Activated T-cell treated with anti-CD3 and anti-CD28 coated beads, Interleukin-2, amount 50 U/mL, for 48 hours (primary cell): Measurements from ENCODE around the gene TDP1.
"Not testable (repeated sequence)": the region's sequence is repeated elsewhere in the genome, so short reads cannot be mapped to it uniquely, and the experiment has no call there.

Experiments
- DNase-seq, 2 experiments: peaks; one replicate each; pipeline ENCODE4 v3.0.0-alpha.2; 2020

TDP1 gene

GRCh38 chr14:89992273-89992672, 36.5 kb downstream of the TDP1 start:
- no peak for DNase-seq

GRCh38 chr14:89996963-89997362, 41.2 kb downstream of the TDP1 start:
- DNase-seq: no peak

DNA sequence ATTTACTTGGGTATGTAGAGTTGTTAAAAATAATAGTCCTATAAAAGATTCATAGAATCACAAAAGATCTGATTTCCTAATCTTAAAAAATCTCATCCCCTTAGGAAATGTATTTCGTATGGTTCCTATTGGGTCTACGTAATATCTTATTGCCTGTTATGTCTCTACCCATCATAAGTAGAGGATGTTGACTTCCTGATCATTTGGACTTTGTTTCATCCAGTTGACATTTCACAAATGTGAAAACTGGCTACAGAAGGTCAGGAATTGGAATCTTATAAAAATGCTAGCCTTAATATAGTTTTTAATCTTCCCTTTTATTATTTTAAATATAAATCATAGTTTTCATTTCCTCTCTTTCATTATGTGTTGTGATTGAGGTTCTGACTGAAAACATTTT, 45.2 kb downstream of the TDP1 start:
- no peak for DNase-seq

DNA sequence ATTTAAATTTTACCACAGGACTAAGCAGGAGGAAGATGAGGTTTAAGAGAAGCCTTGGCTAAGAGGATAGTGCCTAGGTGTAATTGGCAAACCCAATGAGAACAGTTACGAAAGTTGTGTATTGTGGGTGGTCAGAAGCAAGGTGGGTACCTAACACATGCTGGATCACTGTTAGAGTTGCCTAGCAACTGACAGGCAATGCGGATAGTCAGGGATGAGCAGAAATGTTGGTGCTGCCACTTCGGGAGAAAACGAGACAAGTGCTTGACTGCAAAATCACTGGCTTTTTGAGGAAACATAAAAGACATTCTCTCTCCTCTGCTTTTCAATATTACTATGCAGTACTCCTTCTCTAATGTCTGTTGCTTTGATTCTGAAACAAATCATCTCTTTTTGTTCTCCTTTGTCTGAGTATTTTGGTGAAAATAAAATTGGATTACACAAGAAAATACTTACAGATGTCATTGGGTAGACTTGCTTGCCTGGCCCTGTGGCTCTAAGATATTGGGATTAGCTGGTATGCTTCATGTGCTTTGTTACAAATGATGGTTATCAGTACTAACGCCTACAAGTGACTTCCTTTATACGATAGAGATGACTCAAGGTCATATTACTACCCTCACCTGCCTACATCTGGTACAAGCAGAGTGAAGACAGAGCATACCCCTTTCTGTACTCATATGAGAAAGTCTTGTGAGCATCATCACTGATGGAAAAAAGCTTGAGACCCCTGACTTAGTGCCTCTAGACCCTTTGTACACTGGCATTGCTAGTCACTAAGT, 48.0 kb downstream of the TDP1 start:
- no peak for DNase-seq

- no peak for DNase-seq
Measured at GRCh38 chr14:90005441-90005840, 49.7 kb downstream of the TDP1 start.

GRCh38 chr14:90005939-90006530, 50.3 kb downstream of the TDP1 start:
- DNase-seq: no peak

DNA sequence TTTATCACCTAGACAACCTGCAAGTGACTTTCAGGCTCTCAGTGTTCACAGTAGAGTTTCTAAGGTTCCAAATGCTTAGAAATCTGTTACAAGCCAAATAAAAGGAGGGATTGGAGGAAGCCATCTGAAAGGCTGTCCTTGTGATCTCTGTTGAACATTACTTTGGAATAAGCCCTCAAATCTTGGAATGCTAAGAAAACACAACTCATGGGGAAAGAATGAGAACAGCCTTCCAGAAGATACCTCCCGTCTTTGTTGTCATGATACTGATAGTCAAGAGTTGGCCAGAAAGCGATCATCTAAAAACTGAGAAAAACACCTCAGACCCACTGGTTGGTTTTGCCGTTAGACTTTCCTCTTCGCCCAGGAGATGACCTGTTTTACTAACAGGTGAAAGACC, 61.6 kb downstream of the TDP1 start:
- DNase-seq: no peak

- DNase-seq: no peak
Measured at GRCh38 chr14:90019824-90020523, 64.2 kb downstream of the TDP1 start.

GRCh38 chr14:90023176-90023896, 67.6 kb downstream of the TDP1 start:
- DNase-seq: no peak

DNA sequence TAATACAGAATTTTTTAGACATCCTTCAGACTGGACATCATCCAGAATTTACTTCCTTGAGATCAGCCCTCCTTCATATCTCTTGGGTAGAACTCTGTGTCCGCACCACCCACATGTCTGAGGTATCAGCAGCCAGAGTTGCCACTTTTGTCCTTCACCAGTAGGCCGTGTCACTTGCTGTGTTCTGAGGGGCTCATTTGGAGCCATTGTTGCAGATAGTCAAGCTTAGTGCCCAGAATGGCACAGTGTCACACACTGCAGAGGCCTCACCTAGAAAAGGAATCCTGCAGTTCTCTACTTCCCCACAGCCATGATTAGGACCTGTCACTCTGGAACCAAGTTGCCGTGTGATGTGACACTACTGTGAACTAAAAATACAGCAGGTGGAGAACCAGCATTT, 69.2 kb downstream of the TDP1 start:
- DNase-seq: no peak

DNA sequence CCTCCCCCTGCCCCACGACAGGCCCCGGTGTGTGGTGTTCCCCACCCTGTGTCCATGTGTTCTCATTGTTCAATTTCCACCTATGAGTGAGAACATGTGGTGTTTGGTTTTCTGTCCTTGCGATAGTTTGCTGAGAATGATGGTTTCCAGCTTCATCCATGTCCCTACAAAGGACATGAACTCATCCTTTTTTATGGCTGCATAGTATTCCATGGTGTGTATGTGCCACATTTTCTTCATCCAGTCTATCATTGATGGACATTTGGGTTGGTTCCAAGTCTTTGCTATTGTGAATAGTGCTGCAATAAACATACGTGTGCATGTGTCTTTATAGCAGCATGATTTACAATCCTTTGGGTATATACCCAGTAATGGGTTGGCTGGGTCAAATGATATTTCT, 70.9 kb downstream of the TDP1 start:
- not testable (repeated sequence) for DNase-seq

DNA sequence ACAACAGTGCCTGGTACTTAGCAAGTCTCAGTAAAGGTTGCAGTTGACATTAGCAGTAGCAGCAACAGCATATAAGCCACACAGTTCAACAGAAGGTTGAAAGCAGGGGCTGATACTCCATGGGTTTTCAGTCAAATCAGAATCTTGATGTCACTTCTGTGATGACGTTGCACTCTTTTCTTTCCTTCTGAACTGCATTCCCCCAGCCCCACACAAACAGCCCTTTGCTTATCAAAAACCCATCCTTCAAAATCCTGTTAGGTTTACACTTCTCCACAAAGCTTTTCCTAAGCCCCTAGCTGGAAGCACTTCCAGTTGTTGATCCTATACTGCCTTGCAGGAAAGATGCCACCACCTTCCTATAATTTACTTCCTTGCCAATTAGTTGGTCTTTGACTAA, 72.1 kb downstream of the TDP1 start:
- no peak for DNase-seq

- no peak for DNase-seq
Measured at GRCh38 chr14:90034156-90034555, 78.4 kb downstream of the TDP1 start.

DNA sequence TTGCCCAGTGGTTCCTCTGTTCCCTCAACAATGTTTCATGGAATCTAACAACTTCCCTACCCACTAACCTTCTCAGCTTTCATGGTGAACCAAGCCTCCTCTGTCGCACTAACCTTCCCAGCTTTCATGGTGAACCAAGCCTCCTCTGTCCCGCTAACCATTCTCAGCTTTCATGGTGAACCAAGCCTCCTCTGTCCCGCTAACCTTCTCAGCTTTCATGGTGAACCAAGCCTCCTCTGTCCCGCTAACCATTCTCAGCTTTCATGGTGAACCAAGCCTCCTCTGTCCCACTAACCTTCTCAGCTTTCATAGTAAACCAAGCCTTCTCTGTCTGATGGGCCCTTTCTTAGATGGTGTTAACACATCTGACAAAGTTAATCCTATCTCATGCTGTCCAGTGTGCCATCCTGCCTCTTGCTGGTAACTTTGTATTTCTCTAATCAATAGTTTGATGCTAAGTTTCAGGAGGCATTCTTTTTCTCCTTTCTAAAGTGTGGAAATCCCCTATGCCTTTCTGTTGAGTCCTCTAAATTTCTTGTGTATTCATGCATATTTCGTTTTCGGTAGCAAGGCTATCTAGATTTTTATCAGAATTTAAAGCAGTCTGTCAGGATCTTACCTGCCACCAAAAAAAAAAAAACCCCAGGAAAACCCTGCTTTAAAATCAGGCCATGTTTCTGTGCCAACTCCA, 79.3 kb downstream of the TDP1 start:
- DNase-seq: no peak

DNA sequence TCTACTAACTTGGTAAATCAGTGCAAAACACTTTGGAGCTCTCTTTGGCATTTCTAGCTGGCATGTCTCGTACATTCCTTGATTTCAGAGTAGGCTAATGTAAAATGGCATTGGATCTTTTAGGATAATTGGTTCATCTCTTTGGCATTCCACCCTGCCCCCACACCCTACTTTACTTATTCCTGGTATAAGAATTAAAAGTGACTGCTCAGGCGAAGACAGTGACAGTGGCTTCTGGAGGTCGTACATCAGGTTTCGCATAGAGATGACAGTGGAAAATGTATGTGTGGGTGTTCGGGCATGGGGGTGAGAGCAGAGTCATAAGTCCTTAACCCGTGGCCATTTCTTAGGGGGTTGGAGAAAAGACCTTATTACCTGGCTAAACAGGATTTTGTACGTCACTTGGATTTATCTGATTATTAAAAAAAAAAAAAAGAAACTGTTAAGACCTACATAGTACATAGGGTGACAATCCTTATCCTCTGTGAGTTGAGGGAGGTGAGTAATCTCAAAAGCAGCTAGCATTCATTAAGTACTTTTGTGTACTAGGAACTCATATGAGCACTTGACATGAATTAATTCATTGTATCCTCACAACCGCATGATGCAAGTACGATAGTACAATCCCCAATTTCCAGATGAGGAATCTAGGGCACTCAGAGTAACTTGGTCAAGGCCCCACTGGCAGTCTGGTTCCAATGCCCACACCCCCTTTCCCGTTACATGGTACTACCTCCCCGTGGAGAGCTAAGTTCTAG, 83.7 kb downstream of the TDP1 start:
- DNase-seq: no peak

GRCh38 chr14:90040411-90040810, 84.7 kb downstream of the TDP1 start:
- DNase-seq: no peak

DNA sequence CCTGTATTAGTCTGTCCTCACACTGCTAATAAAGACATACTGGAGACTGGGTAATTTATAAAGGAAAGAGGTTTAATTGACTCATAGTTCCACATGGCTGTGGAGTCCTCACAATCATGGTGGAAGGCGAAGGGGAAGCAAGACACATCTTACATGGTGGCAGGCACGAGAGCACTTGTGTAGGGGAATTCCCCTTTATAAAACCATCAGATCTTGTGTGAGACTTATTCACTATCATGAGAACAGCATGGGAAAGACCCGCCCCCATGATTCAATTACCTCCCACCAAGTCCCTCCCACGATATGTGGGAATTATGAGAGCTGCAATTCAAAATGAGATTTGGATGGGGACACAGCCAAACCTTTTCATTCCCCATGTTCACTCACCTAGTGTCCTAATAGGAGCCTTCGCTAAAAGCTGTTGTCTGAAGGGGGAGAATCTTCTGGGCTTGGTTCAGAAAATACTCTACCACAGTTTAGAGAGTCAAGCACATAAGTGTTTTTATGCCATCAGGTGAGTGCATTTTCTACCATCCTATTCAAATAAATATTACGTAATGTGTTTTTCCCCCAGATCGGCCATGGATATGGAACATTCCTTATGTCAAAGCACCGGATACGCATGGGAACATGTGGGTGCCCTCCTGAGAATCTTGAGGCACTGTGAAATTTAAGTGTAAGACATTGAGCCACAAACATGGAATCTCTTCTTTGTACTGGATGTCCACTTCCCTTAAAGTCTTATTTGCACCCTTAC, 86.9 kb downstream of the TDP1 start:
- DNase-seq: no peak

- no peak for DNase-seq
Measured at GRCh38 chr14:90045616-90046015, 89.9 kb downstream of the TDP1 start.

DNA sequence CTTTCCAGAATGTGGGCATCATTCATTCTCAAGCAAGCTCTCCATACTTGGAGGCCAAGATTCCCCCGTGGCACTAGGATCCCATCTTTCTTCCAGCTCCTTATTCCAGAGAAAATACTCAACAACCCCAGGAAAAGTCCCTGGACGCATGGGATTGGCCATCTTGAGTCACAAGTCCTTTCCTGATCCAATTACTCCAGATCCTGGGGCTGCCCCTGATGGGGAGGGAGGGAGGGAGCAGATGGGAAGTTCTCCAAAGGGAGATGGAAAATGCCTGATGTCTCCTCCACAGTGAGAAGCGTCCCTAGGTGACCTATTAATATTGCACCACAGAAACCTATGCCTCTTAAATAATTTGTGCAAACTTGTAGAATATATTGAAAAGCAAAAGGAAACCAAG, 93.7 kb downstream of the TDP1 start:
- no peak for DNase-seq

DNA sequence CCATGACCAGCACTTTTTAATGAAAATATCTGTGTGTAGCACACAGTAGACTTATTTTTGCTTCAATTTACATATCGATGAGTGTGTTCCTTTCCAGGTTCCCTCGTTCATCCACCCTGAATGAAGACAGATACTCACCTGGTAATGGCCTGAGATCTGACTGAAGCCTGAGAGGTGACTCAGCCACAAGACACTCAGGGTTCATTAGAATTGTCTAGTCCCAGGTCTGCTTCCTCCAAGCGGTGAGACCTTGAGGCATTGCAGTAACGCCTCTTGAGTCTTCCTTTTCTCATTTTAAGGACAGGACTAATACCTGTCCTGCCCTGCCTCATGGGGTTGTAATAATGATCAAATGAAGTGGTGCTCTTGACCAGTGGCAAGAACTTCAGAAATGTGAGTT, 94.5 kb downstream of the TDP1 start:
- no peak for DNase-seq

DNA sequence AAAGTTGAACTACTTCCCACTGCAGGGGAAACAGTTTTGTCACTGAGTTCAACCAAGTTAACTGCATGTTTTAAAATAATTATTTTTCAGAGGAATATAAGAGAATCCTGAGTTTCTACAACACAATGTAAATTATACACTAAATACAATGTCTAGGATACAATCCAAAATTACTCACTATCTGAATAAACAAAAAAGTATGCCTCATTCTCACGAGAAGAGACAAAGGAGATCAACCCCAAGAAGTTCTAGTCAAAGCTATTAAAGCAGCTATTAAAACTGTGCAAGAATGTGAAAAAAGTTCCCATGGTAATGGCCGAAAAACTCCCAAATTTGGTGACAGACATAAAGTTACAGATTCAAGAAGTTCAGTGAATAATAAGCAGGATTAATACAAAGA, 97.3 kb downstream of the TDP1 start:
- no peak for DNase-seq
